Heart right ventricle (tissue), 16 donors: Measurements from ENCODE around the gene LRRC52. TPM values are rescaled to one million over a fixed set of nuclear protein-coding genes. Genes with fewer than 3 reads are reported as not detected.

ENCODE experiments used
- ATAC-seq, 8 donors: fragments of 200-7000 bp; cut with Tn5 transposase; one replicate each; pipeline ENCODE4 v1.9.1; 2020; ENCODE audit warnings: mild to moderate bottlenecking in 8 of 8, moderate library complexity in 8 of 8, moderate number of reproducible peaks in 1 of 8
- DNase-seq, 2 donors: peaks; one replicate each; pipeline ENCODE4 v3.0.0-alpha.2; 2020
- H3K27ac ChIP-seq, 10 donors: fragments of 200-600 bp; sonication (generic) in 2 of 10; one replicate each; pipeline versions ENCODE4 v1.5.0 to v1.8.0; 2020 to 2022; ENCODE audit warnings: mild to moderate bottlenecking in 3 of 10
- H3K27me3 ChIP-seq, 7 donors: fragments of 200-600 bp; one replicate each; pipeline ENCODE4 v1.8.0; 2021 to 2022; ENCODE audit warnings: mild to moderate bottlenecking in 2 of 7
- H3K36me3 ChIP-seq, 9 donors: fragments of 200-600 bp; sonication (generic) in 1 of 9; one replicate each; pipeline versions ENCODE4 v1.5.0 to v1.8.0; 2020 to 2022; ENCODE audit warnings: mild to moderate bottlenecking in 2 of 9
- H3K4me1 ChIP-seq, 9 donors: fragments of 200-600 bp; sonication (generic) in 1 of 9; one replicate each; pipeline versions ENCODE4 v1.5.0 to v1.8.0; 2020 to 2022; ENCODE audit warnings: mild to moderate bottlenecking in 4 of 9
- H3K4me3 ChIP-seq, 10 donors: fragments of 200-600 bp; sonication (generic) in 2 of 10; one replicate each; pipeline versions ENCODE4 v1.5.0 to v1.8.0; 2020 to 2022; ENCODE audit warnings: mild to moderate bottlenecking in 7 of 10, moderate library complexity in 2 of 10
- H3K9me3 ChIP-seq, 11 donors: fragments of 200-600 bp in 10 of 11; sonication (generic) in 2 of 11; one replicate each; pipeline versions ENCODE4 v1.5.0 to v1.8.0; 2013 to 2022; ENCODE audit warnings: mild to moderate bottlenecking in 2 of 11, control low read depth in 1 of 11, moderate library complexity in 1 of 11
- CTCF ChIP-seq, 9 donors: fragments of 200-600 bp; sonication (generic) in 2 of 9; IDR thresholded peaks; one replicate each; pipeline versions ENCODE4 v1.5.0 to v1.8.0; 2021 to 2022; ENCODE audit warnings: antibody characterized with exemption in 9 of 9, mild to moderate bottlenecking in 5 of 9, moderate library complexity in 1 of 9
- WGBS, 2 donors: extraction: QIAGEN DNeasy Blood & Tissue Kit; methylation state at CpG; one replicate each; pipeline ENCODE4 v1.1.7; 2013; ENCODE audit warnings: inconsistent platforms in 1 of 2; 5-methylcytosine and 5-hydroxymethylcytosine counted together
- intact Hi-C, 10 donors: fragments of 100-400 bp; cut with DNase I; formaldehyde crosslinking; loops; one replicate each; pipeline versions ENCODE4 v1.11.1 to v1.14.2; 2022
- polyA plus RNA-seq, 2 donors: library from polyadenylated mRNA; stranded (reverse); fragments of 200-250 nt; gene quantifications; one replicate each; pipeline ENCODE4 v1.2.3, GENCODE V29; 2013
- total RNA-seq, 10 donors: library from RNA; stranded (reverse); fragmentation: NEBNext Ultra II Directional in 3 of 10; extraction: Animal tissue kit (Norgen Biotek cat#: 25700) in 3 of 10; gene quantifications; one replicate each; pipeline versions ENCODE4 v1.2.1 to v1.2.4, GENCODE V29; 2021 to 2023
- donor health status: Arrhythmogenic right ventricular cardiomyopathy.
- donor health status: ischemic (EF 13 %, LVEDD 7.1; RV severe dilation, severe dysfunction).
- donor health status: healthy with polysubstance abuse.
- donor health status: DM: no; HTN: yes; CAD: no.
- donor health status: DM: no; HTN: no; CAD: no.
- donor health status: ischemic (EF 25% LVEDD 6.9; RV normal size, moderate dysfunction).
- donor health status: ischemic (EF 25% LVEDD 5.7; RV mildly dilated, moderate dysfunction).
- donor health status: healthy.
- donor health status: DM: yes; HTN: yes; CAD: no.
- donor health status: Ischemic cardiomyopathy.
- donor health status: ischemic (EF 35%, LVEDD 5.7; RV mildly dilated, moderate dysfunction).
- donor health status: nonischemic (EF 11% LVEDD 7.7; RV severe dilation, severe dysfunction).
- donor health status: DM: yes; HTN: yes; CAD: no.
- donor health status: PGD.
- donor health status: ischemic (EF 29% LVEDD 5.4; RV normal size, mild dysfunction).
- donor health status: nonischemic (EF 23%, LVEDD 6.1; RV moderate dilation, normal function).

LRRC52 gene
- total and polyA plus RNA-seq, 12 donors, result 0.16 to 1.6 (median 0.55) TPM; not detected in 3

DNA sequence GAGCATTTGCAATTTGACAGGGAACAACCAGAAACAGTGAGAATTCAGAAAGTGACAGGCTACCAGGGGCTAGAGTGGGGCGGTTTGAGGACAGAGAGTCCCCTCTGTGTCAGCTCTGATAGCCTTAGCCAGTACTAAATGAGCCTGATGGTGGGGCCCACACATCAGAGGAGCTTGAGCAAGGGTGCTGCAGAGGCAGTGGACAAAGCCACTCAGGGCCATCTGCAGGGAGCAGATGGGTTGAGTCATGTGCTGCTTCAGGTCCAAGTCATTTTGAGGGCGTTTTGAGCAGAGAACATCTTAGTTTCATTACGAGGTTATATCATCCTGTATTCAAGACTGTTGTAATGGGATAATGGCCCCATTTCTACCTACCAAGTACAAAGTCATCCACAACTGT is 7.7 kb downstream of the LRRC52 start:
- TF ChIP-seq CTCF (IDR thresholded peaks at IDR 0.05), result no peak
- 83 to 97% methylated on average over 3 of the region's 3 CpGs for WGBS, 2 donors
- H3K36me3 ChIP-seq, result no peaks in the 10 kb centered on the region
- H3K4me1 ChIP-seq, result peaks cover 0 to 10% (median 0%) of the 10 kb centered on the region in 9 donors
- no peak overlapping the region for H3K27ac ChIP-seq
- no peak overlapping the region for H3K4me3 ChIP-seq
- intact Hi-C loops, result loop anchor here in 1 of 10 donors (5.0 kb wide), 1 partner anchor 36 kb away; no protein-coding TSS in a partner anchor
- peaks cover 0 to 10% (median 0%) of the 10 kb centered on the region in 7 donors for H3K27me3 ChIP-seq
- DNase-seq (no peak), ATAC-seq (peak in 4 of 8 donors; percentile 42 to 60 (median 52))
- no peaks in the 10 kb centered on the region for H3K9me3 ChIP-seq

DNA sequence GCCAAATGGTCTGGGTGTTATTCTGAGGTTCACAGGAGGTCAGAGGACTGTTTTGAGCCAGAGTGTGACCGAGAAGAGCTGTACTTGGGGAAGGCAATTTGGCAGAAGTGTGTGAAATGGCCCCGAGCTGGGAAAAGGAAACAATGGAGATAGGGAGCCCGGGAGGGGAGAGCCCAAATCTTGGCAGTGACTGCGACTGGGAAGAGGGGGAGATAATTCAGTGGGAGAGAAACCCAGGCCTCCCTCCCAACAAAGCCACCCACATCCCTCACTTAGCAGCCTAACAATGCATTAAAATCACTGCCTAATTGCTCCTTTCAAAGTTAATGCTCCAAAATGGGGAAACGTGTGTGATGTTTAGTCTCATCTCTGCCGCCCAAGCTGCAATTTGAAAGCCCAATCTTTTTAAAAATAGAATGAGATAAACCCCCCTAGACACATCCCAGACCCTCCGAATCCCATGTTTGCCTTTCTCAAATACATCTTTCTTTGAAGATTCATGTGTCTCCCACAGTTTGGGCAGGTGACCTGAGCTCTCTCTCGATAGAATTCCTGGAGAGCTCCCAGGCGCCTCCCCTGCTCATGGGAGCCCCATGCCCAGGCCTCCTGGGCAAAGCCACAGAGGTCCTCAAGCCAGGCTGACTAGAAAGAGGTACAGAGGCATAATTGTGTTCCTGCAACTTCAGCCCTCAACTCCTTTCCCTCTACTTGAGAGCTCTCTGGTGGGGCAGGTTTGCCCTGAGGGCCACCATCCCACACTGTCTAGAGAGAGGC is 17.3 kb downstream of the LRRC52 start:
- peak overlapping the region in 5 of 10 donors; percentile 23 to 54 (median 42) for H3K27ac ChIP-seq
- peaks cover 0 to 21% (median 10%) of the 10 kb centered on the region in 9 donors for H3K4me1 ChIP-seq
- ATAC-seq (peak; percentile 66 to 89 (median 81)), DNase-seq (peak in 1 of 2 donors; percentile 55)
- intact Hi-C loops, result no loop called here
- no peaks in the 10 kb centered on the region for H3K36me3 ChIP-seq
- no peak overlapping the region for H3K4me3 ChIP-seq
- peaks cover 0 to 4% (median 0%) of the 10 kb centered on the region in 7 donors for H3K27me3 ChIP-seq
- 23 to 25% methylated on average over 9 of the region's 9 CpGs for WGBS, 2 donors
- TF ChIP-seq CTCF (IDR thresholded peaks at IDR 0.05), result no peak
- H3K9me3 ChIP-seq, result no peaks in the 10 kb centered on the region

- DNase-seq (no peak), ATAC-seq (no peak)
- peaks cover 0 to 4% (median 0%) of the 10 kb centered on the region in 7 donors for H3K27me3 ChIP-seq
- no peak overlapping the region for H3K4me3 ChIP-seq
- TF ChIP-seq CTCF (IDR thresholded peaks at IDR 0.05), result no peak
- whole genome bisulfite sequencing, 2 donors, result 92% methylated on average over 7 of the region's 7 CpGs
- peaks cover 0 to 21% (median 10%) of the 10 kb centered on the region in 9 donors for H3K4me1 ChIP-seq
- no peak overlapping the region for H3K27ac ChIP-seq
- no peaks in the 10 kb centered on the region for H3K9me3 ChIP-seq
- H3K36me3 ChIP-seq, result no peaks in the 10 kb centered on the region
- intact Hi-C loops, result no loop called here
Measured at GRCh38 chr1:165562571-165562970, 18.8 kb downstream of the LRRC52 start.

- Histone ChIP-seq H3K27ac (no peak overlapping the region), H3K27me3 (peaks cover 0 to 4% (median 0%) of the 10 kb centered on the region in 7 donors), H3K4me1 (peaks cover 0 to 21% (median 10%) of the 10 kb centered on the region in 9 donors), H3K36me3 (no peaks in the 10 kb centered on the region), H3K9me3 (no peaks in the 10 kb centered on the region), H3K4me3 (no peak overlapping the region)
- TF ChIP-seq CTCF (IDR thresholded peaks at IDR 0.05), result no peak
- 96 to 98% methylated on average over 15 of the region's 15 CpGs for whole genome bisulfite sequencing, 2 donors
- DNase-seq, result no peak
- intact Hi-C loops, result no loop called here
- ATAC-seq, result no peak
Measured at GRCh38 chr1:165563551-165563950, 19.8 kb downstream of the LRRC52 start.
